Measurements from ENCODE around the gene UBE2E2.

The UBE2E2 gene

GRCh38 chr3:23444386-23444785 lies 241.3 kb downstream of the UBE2E2 start:
- no peak for DNase-seq

GRCh38 chr3:23446301-23446700 lies 243.2 kb downstream of the UBE2E2 start:
- DNase-seq = no peak

- no peak for DNase-seq
These were observed 245.9 kb downstream of the UBE2E2 start for GRCh38 chr3:23448998-23449537.

- DNase-seq = no peak
These were observed 246.9 kb downstream of the UBE2E2 start for GRCh38 chr3:23450051-23450450.

GRCh38 chr3:23450806-23451205 lies 247.7 kb downstream of the UBE2E2 start:
- no peak for DNase-seq

- no peak for DNase-seq
These were observed 249.3 kb downstream of the UBE2E2 start for GRCh38 chr3:23452408-23452807.

GRCh38 chr3:23455084-23455483 lies 252.0 kb downstream of the UBE2E2 start:
- DNase-seq = no peak

- DNase-seq = no peak
These were observed 252.6 kb downstream of the UBE2E2 start for GRCh38 chr3:23455775-23456174.

GRCh38 chr3:23457697-23458096 lies 254.6 kb downstream of the UBE2E2 start:
- no peak for DNase-seq

- no peak for DNase-seq
These were observed 256.3 kb downstream of the UBE2E2 start for GRCh38 chr3:23459465-23459864.

- DNase-seq = peak in 1 of 14 donors; percentile 3
These were observed 256.9 kb downstream of the UBE2E2 start for GRCh38 chr3:23459889-23460546.

GRCh38 chr3:23461069-23461468 lies 257.9 kb downstream of the UBE2E2 start:
- DNase-seq = no peak

- no peak for DNase-seq
These were observed 260.7 kb downstream of the UBE2E2 start for GRCh38 chr3:23463791-23464190.

GRCh38 chr3:23465569-23465968 lies 262.4 kb downstream of the UBE2E2 start:
- DNase-seq = no peak

- no peak for DNase-seq
These were observed 265.1 kb downstream of the UBE2E2 start for GRCh38 chr3:23468203-23468602.

GRCh38 chr3:23474580-23475357 lies 271.6 kb downstream of the UBE2E2 start:
- DNase-seq = no peak

GRCh38 chr3:23475446-23475845 lies 272.3 kb downstream of the UBE2E2 start:
- DNase-seq = no peak

- no peak for DNase-seq
These were observed 275.9 kb downstream of the UBE2E2 start for GRCh38 chr3:23479026-23479425.

- DNase-seq = no peak
These were observed 276.6 kb downstream of the UBE2E2 start for GRCh38 chr3:23479615-23480328.

GRCh38 chr3:23480329-23480714 lies 277.2 kb downstream of the UBE2E2 start:
- DNase-seq = peak in 13 of 14 donors; percentile 5 to 83 (median 69)

GRCh38 chr3:23481011-23481615 lies 278.0 kb downstream of the UBE2E2 start:
- no peak for DNase-seq

- DNase-seq = no peak
These were observed 278.6 kb downstream of the UBE2E2 start for GRCh38 chr3:23481616-23482278.
